Measurements from ENCODE around the gene MAP4. TPM values are rescaled to one million over a fixed set of nuclear protein-coding genes. Genes with fewer than 3 reads are reported as not detected.
"Not testable (repeated sequence)": the region's sequence is repeated elsewhere in the genome, so short reads cannot be mapped to it uniquely, and the experiment has no call there.

The MAP4 gene
- polyA plus RNA-seq, 4 donors = 30.0 to 74.2 (median 55.7) TPM

- WGBS, 3 donors = 78 to 82% (median 80%) methylated on average over 2 of the region's 2 CpGs
- Histone ChIP-seq H3K9me3 (ENCODE audit: control insufficient read depth in 2 of 2, insufficient read depth in 1 of 2, low read depth in 1 of 2, low read length in 1 of 2) (no peaks in the 10 kb centered on the region), H3K36me3 (ENCODE audit: control insufficient read depth in 3 of 3, insufficient read depth in 2 of 3, low read depth in 1 of 3, low read length in 3 of 3) (peaks cover 0 to 9% (median 0%) of the 10 kb centered on the region in 3 donors), H3K4me1 (ENCODE audit: control insufficient read depth in 3 of 3, insufficient read depth in 2 of 3, low read depth in 1 of 3, low read length in 2 of 3) (peaks cover 10 to 29% (median 17%) of the 10 kb centered on the region in 3 donors), H3K27ac (ENCODE audit: low read depth in 1 of 3, low read length in 2 of 3) (no peak overlapping the region), H3K27me3 (ENCODE audit: control insufficient read depth in 3 of 3, insufficient read depth in 3 of 3, low read length in 3 of 3) (no peaks in the 10 kb centered on the region), H3K4me3 (ENCODE audit: low read depth in 1 of 3, low read length in 3 of 3) (no peak overlapping the region)
- no peak for DNase-seq
- FAIRE-seq = no peak
These were observed 3.6 kb downstream of the MAP4 start for GRCh38 chr3:48012659-48013058.

DNA sequence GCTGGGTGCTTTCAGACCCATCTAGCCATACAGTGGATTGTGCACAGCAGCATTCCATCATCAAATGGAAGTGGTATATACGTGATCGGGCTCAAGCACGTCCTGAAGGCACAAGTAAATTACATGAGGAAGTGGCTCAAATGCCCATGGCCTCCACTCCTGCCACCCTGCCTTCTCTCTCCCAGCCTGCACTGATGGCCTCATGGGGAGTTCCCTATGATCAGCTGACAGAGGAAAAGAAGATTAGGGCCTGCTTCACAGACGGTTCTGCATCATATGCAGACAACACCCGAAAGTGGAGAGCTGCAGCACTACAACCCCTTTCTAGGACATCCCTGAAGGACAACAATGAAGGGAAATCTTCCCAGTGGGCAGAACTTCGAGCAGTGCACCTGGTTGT is 8.2 kb downstream of the MAP4 start:
- H3K4me3 ChIP-seq (ENCODE audit: low read depth in 1 of 3, low read length in 3 of 3); DNase-seq; H3K36me3 ChIP-seq (ENCODE audit: control insufficient read depth in 3 of 3, insufficient read depth in 2 of 3, low read depth in 1 of 3, low read length in 3 of 3); H3K27me3 ChIP-seq (ENCODE audit: control insufficient read depth in 3 of 3, insufficient read depth in 3 of 3, low read length in 3 of 3); H3K9me3 ChIP-seq (ENCODE audit: control insufficient read depth in 2 of 2, insufficient read depth in 1 of 2, low read depth in 1 of 2, low read length in 1 of 2); H3K4me1 ChIP-seq (ENCODE audit: control insufficient read depth in 3 of 3, insufficient read depth in 2 of 3, low read depth in 1 of 3, low read length in 2 of 3); FAIRE-seq; H3K27ac ChIP-seq (ENCODE audit: low read depth in 1 of 3, low read length in 2 of 3): not testable (repeated sequence)
- WGBS, 3 donors = 91 to 93% (median 92%) methylated on average over 6 of the region's 6 CpGs

GRCh38 chr3:48007361-48007760 is 8.9 kb downstream of the MAP4 start:
- not testable (repeated sequence) for FAIRE-seq
- 97 to 100% (median 98%) methylated on average over 5 to 6 of the region's 6 CpGs for WGBS, 3 donors

DNA sequence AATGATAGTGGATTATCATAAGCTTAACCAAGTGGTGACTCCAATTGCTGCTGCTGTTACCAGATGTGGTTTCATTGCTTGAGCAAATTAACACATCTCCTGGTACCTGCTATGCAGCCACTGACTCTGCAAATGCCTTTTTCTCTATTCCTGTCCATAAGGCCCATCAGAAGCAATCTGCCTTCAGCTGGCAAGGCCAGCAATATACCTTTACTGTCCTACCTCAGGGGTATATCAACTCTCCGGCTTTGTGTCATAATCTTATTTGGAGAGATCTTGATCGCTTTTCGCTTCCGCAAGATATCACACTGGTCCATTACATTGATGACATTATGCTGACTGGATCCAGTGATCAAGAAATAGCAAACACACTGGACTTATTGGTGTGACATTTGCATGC is 9.4 kb downstream of the MAP4 start:
- not testable (repeated sequence) for H3K9me3 ChIP-seq (ENCODE audit: control insufficient read depth in 2 of 2, insufficient read depth in 1 of 2, low read depth in 1 of 2, low read length in 1 of 2); H3K4me1 ChIP-seq (ENCODE audit: control insufficient read depth in 3 of 3, insufficient read depth in 2 of 3, low read depth in 1 of 3, low read length in 2 of 3); DNase-seq; H3K27me3 ChIP-seq (ENCODE audit: control insufficient read depth in 3 of 3, insufficient read depth in 3 of 3, low read length in 3 of 3); H3K27ac ChIP-seq (ENCODE audit: low read depth in 1 of 3, low read length in 2 of 3); H3K4me3 ChIP-seq (ENCODE audit: low read depth in 1 of 3, low read length in 3 of 3); FAIRE-seq; H3K36me3 ChIP-seq (ENCODE audit: control insufficient read depth in 3 of 3, insufficient read depth in 2 of 3, low read depth in 1 of 3, low read length in 3 of 3)
- 97 to 99% (median 98%) methylated on average over 4 of the region's 4 CpGs for WGBS, 3 donors

More at GRCh38 chr3:48007361-48007760, 8.9 kb downstream of the MAP4 start:
- H3K4me1 ChIP-seq (ENCODE audit: control insufficient read depth in 3 of 3, insufficient read depth in 2 of 3, low read depth in 1 of 3, low read length in 2 of 3); DNase-seq; H3K36me3 ChIP-seq (ENCODE audit: control insufficient read depth in 3 of 3, insufficient read depth in 2 of 3, low read depth in 1 of 3, low read length in 3 of 3); H3K27me3 ChIP-seq (ENCODE audit: control insufficient read depth in 3 of 3, insufficient read depth in 3 of 3, low read length in 3 of 3); H3K9me3 ChIP-seq (ENCODE audit: control insufficient read depth in 2 of 2, insufficient read depth in 1 of 2, low read depth in 1 of 2, low read length in 1 of 2); H3K27ac ChIP-seq (ENCODE audit: low read depth in 1 of 3, low read length in 2 of 3); H3K4me3 ChIP-seq (ENCODE audit: low read depth in 1 of 3, low read length in 3 of 3): not testable (repeated sequence)

DNA sequence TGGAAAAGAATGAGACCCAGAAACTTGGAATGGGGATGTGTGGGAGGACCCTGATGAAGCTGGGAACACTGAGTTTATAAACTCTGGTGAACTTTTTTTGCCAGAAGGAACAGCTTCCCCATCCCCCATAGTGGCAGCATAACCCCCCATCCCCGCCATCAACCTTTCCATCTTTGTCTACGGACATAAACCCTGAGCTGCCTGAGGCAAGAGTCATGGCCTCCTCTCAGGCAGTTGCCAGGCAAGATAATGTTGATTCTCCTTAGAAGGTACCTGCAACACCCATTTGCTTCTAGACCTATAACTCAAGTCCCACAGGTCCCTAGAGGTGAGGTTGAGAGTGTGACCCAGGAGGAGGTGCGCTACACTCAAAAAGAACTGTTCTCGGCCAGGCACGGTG is 11.5 kb downstream of the MAP4 start:
- no peaks in the 10 kb centered on the region for H3K9me3 ChIP-seq (ENCODE audit: control insufficient read depth in 2 of 2, insufficient read depth in 1 of 2, low read depth in 1 of 2, low read length in 1 of 2)
- no peak overlapping the region for H3K27ac ChIP-seq (ENCODE audit: low read depth in 1 of 3, low read length in 2 of 3)
- H3K36me3 ChIP-seq (ENCODE audit: control insufficient read depth in 3 of 3, insufficient read depth in 2 of 3, low read depth in 1 of 3, low read length in 3 of 3) = peaks cover 0 to 6% (median 0%) of the 10 kb centered on the region in 3 donors
- no peaks in the 10 kb centered on the region for H3K27me3 ChIP-seq (ENCODE audit: control insufficient read depth in 3 of 3, insufficient read depth in 3 of 3, low read length in 3 of 3)
- H3K4me1 ChIP-seq (ENCODE audit: control insufficient read depth in 3 of 3, insufficient read depth in 2 of 3, low read depth in 1 of 3, low read length in 2 of 3) = no peaks in the 10 kb centered on the region
- DNase-seq (no peak), FAIRE-seq (no peak)
- 96 to 97% (median 96%) methylated on average over 5 of the region's 5 CpGs for WGBS, 3 donors
- H3K4me3 ChIP-seq (ENCODE audit: low read depth in 1 of 3, low read length in 3 of 3) = no peak overlapping the region

DNA sequence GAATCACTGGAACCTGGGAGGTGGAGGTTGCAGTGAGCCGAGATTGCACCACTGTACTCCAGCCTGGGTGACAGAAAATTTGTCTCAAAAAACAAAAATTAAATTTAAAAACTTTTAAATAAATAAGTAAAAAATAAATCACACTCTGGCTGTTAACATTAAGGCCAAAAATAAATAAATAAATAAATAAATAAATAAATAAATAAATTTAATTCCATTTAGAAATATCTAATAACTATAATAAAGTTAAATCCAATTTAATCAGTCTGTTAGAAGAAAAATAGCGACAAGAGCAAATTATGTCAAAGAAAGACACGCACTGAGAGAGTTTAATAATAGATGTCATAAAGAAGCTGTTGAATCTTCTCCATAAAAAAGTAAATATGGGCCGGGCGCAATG is 13.4 kb downstream of the MAP4 start:
- DNase-seq = no peak
- no peak for FAIRE-seq
- H3K4me3 ChIP-seq (ENCODE audit: low read depth in 1 of 3, low read length in 3 of 3) = no peak overlapping the region
- no peaks in the 10 kb centered on the region for H3K36me3 ChIP-seq (ENCODE audit: control insufficient read depth in 3 of 3, insufficient read depth in 2 of 3, low read depth in 1 of 3, low read length in 3 of 3)
- H3K27ac ChIP-seq (ENCODE audit: low read depth in 1 of 3, low read length in 2 of 3) = no peak overlapping the region
- H3K9me3 ChIP-seq (ENCODE audit: control insufficient read depth in 2 of 2, insufficient read depth in 1 of 2, low read depth in 1 of 2, low read length in 1 of 2) = no peaks in the 10 kb centered on the region
- H3K4me1 ChIP-seq (ENCODE audit: control insufficient read depth in 3 of 3, insufficient read depth in 2 of 3, low read depth in 1 of 3, low read length in 2 of 3) = no peaks in the 10 kb centered on the region
- 98 to 99% (median 99%) methylated on average over 5 of the region's 5 CpGs for WGBS, 3 donors
- H3K27me3 ChIP-seq (ENCODE audit: control insufficient read depth in 3 of 3, insufficient read depth in 3 of 3, low read length in 3 of 3) = no peaks in the 10 kb centered on the region

- H3K36me3 ChIP-seq (ENCODE audit: control insufficient read depth in 3 of 3, insufficient read depth in 2 of 3, low read depth in 1 of 3, low read length in 3 of 3) = no peaks in the 10 kb centered on the region
- H3K9me3 ChIP-seq (ENCODE audit: control insufficient read depth in 2 of 2, insufficient read depth in 1 of 2, low read depth in 1 of 2, low read length in 1 of 2) = no peaks in the 10 kb centered on the region
- 60 to 75% (median 61%) methylated on average over 4 of the region's 4 CpGs for WGBS, 3 donors
- H3K4me1 ChIP-seq (ENCODE audit: control insufficient read depth in 3 of 3, insufficient read depth in 2 of 3, low read depth in 1 of 3, low read length in 2 of 3) = no peaks in the 10 kb centered on the region
- H3K27me3 ChIP-seq (ENCODE audit: control insufficient read depth in 3 of 3, insufficient read depth in 3 of 3, low read length in 3 of 3) = no peaks in the 10 kb centered on the region
- no peak overlapping the region for H3K4me3 ChIP-seq (ENCODE audit: low read depth in 1 of 3, low read length in 3 of 3)
- H3K27ac ChIP-seq (ENCODE audit: low read depth in 1 of 3, low read length in 2 of 3) = no peak overlapping the region
- DNase-seq = no peak
- no peak for FAIRE-seq
These were observed 14.2 kb downstream of the MAP4 start for GRCh38 chr3:48001991-48002390.

DNA sequence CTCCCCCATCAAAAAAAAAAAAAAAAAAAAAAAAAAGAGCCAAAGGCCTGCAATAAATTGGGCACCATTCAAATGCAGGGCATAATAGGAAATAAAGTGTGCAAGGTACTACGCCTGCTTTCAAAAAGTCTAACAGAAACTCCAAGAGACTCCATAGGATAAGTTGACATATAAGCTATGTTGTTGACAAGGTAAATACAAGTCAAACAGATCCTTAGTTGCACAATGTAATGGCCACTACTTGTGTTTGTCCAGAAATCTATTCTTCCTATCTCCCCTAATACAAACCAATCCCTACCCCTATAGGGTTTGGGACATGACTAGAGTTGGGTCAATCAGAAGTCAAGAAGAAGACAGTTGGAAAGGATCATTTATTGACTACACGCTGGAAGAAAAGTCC is 16.0 kb downstream of the MAP4 start:
- Histone ChIP-seq H3K4me3 (ENCODE audit: low read depth in 1 of 3, low read length in 3 of 3) (no peak overlapping the region), H3K27ac (ENCODE audit: low read depth in 1 of 3, low read length in 2 of 3) (no peak overlapping the region), H3K36me3 (ENCODE audit: control insufficient read depth in 3 of 3, insufficient read depth in 2 of 3, low read depth in 1 of 3, low read length in 3 of 3) (peaks cover 3 to 5% (median 4%) of the 10 kb centered on the region in 3 donors), H3K27me3 (ENCODE audit: control insufficient read depth in 3 of 3, insufficient read depth in 3 of 3, low read length in 3 of 3) (no peaks in the 10 kb centered on the region), H3K9me3 (ENCODE audit: control insufficient read depth in 2 of 2, insufficient read depth in 1 of 2, low read depth in 1 of 2, low read length in 1 of 2) (no peaks in the 10 kb centered on the region), H3K4me1 (ENCODE audit: control insufficient read depth in 3 of 3, insufficient read depth in 2 of 3, low read depth in 1 of 3, low read length in 2 of 3) (no peaks in the 10 kb centered on the region)
- WGBS, 3 donors = 89 to 95% (median 94%) methylated on average over 2 of the region's 2 CpGs
- DNase-seq (no peak), FAIRE-seq (no peak)

GRCh38 chr3:47996440-47996839 is 19.8 kb downstream of the MAP4 start:
- DNase-seq (no peak), FAIRE-seq (no peak)
- no peaks in the 10 kb centered on the region for H3K9me3 ChIP-seq (ENCODE audit: control insufficient read depth in 2 of 2, insufficient read depth in 1 of 2, low read depth in 1 of 2, low read length in 1 of 2)
- no peak overlapping the region for H3K27ac ChIP-seq (ENCODE audit: low read depth in 1 of 3, low read length in 2 of 3)
- no peaks in the 10 kb centered on the region for H3K27me3 ChIP-seq (ENCODE audit: control insufficient read depth in 3 of 3, insufficient read depth in 3 of 3, low read length in 3 of 3)
- H3K36me3 ChIP-seq (ENCODE audit: control insufficient read depth in 3 of 3, insufficient read depth in 2 of 3, low read depth in 1 of 3, low read length in 3 of 3) = peaks cover 3 to 7% (median 5%) of the 10 kb centered on the region in 3 donors
- H3K4me3 ChIP-seq (ENCODE audit: low read depth in 1 of 3, low read length in 3 of 3) = no peak overlapping the region
- H3K4me1 ChIP-seq (ENCODE audit: control insufficient read depth in 3 of 3, insufficient read depth in 2 of 3, low read depth in 1 of 3, low read length in 2 of 3) = no peaks in the 10 kb centered on the region
- WGBS, 3 donors = 87 to 92% (median 89%) methylated on average over 2 of the region's 2 CpGs
